Activated naive CD4-positive, alpha-beta T cell (primary cell): Measurements from ENCODE around the gene CDKL2.

Experiments
- DNase-seq, 4 experiments: peaks; one replicate each; lab custom pipeline; 2025; lab: John Stamatoyannopoulos, UW

Gene CDKL2

GRCh38 chr4:75639124-75639695, 8.9 kb upstream of the CDKL2 start:
- DNase-seq = no peak

DNA sequence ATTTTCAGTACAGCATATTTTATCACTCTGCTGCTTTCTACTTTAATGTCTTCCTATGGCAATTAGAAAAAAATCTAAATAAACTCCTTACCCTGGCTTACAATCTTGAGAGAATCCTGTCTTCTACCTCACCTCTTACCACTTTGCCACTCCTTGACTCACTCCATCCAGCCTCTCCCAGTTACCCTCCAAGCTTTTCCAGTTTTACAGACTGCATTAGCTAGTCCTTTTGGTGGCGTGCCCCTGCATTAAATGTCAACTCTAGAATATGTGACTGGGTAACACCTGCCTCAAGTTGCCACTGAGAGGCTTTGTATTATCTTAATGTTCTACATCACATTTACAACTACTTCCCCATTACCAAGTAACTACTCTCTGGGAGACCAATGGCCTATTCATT, 7.5 kb upstream of the CDKL2 start:
- DNase-seq = no peak

DNA sequence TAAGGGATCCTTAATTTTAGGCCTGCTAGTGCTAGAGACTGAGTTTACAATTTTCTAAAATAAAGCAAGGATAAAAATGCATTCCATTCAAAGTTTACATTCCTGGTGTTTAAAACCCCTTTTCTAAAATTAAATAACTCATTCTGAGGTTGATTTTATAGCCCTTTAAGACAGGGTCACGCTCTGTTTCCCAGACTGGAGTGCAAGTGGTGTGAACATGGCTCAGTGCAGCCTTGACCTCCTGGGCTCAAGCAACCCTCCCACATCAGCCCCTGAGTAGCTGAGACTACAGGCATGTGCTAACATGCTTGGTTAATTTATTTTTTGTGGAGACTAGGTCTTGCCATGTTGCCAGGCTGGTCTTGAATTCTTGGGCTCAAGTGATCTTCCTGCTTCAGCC, 6.8 kb upstream of the CDKL2 start:
- no peak for DNase-seq

- no peak for DNase-seq
These were observed 4.6 kb upstream of the CDKL2 start for GRCh38 chr4:75634951-75635350.

- DNase-seq = no peak
These were observed 4.0 kb upstream of the CDKL2 start for GRCh38 chr4:75634281-75634680.

DNA sequence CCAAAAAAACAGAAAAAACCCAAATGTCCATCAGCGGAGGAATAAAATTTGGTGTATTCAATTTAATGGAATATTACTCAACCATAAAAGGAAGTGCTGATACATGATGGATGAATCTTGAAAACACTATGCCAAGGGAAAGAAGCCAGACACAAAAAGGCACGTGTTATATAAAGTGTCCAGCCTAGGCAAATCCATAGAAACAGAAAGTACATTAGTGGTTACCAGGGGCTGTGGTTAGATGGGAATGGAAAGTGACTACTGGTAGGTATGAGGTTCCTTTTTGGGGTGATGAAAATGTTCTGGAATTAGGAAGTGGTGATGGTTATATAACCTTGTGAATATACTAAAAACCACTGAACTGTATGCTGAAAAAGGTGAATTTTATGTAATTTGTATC, 3.5 kb upstream of the CDKL2 start:
- no peak for DNase-seq

- DNase-seq = no peak
These were observed 605 bp upstream of the CDKL2 start for GRCh38 chr4:75630937-75631329.

GRCh38 chr4:75629239-75629638, 1.1 kb downstream of the CDKL2 start:
- DNase-seq = no peak

- no peak for DNase-seq
These were observed 7.3 kb downstream of the CDKL2 start for GRCh38 chr4:75623026-75623425.

GRCh38 chr4:75621715-75622114, 8.6 kb downstream of the CDKL2 start:
- no peak for DNase-seq

GRCh38 chr4:75612306-75612705, 18.0 kb downstream of the CDKL2 start:
- DNase-seq = no peak

DNA sequence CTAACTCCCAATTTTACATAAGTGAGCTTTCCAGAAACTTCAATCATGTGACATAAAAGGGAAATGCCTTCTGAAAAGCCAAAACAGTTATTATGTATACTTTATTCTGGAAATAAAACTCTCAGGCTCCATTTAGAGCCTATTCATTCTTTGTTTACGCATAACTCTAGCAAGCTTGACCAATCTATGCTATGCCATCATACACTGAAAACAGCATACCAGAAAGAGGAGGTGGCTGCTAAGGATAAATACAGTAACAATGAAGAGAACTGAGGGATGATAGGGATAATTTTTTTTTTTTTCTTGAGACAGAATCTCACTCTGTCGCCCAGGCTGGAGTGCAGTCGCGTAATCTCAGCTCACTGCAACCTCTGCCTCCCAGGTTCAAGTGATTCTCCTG, 24.4 kb downstream of the CDKL2 start:
- DNase-seq = no peak

GRCh38 chr4:75599647-75600046, 30.7 kb downstream of the CDKL2 start:
- DNase-seq = no peak

- DNase-seq = no peak
These were observed 31.9 kb downstream of the CDKL2 start for GRCh38 chr4:75598390-75598789.

- DNase-seq = no peak
These were observed 34.3 kb downstream of the CDKL2 start for GRCh38 chr4:75596061-75596460.

- no peak for DNase-seq
These were observed 36.9 kb downstream of the CDKL2 start for GRCh38 chr4:75593393-75593792.

GRCh38 chr4:75584067-75584466, 46.3 kb downstream of the CDKL2 start:
- no peak for DNase-seq

DNA sequence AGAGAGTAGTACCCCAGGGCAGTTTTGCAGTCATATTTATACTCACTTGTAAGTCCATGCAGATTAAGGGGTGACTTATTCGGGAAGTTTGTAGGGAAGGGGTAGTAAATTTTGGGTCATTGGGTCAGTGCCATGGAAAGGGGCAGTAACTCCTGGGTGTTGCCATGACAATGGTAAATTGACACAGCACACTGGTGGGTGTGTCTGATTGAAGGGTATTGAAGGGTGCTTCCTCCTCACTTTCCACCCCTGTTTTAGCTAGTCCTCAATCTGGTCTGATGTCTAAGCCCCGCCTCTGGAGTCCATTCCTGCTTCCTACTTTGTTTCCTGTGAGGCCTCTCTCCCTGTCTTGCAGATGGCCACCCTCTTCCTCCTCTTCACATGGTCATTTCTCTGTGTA, 62.6 kb downstream of the CDKL2 start:
- no peak for DNase-seq

DNA sequence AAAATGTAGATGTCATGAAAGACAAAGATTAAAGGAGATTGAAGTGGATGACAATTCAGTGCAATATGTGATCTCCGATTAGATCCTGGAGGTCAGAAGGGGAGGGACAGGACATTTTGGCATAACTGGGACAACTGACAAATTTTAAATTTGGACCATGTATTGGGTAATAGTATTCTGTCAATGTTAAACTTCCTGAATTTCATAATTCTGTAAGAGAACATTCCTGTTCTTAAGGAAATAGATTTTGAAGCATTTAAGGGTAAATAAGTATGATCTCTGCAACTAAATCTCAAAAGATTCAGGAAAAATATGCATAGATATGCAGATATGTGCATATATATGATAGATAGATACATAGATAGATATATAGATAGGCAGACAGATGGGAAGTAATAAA, 63.4 kb downstream of the CDKL2 start:
- DNase-seq = no peak

DNA sequence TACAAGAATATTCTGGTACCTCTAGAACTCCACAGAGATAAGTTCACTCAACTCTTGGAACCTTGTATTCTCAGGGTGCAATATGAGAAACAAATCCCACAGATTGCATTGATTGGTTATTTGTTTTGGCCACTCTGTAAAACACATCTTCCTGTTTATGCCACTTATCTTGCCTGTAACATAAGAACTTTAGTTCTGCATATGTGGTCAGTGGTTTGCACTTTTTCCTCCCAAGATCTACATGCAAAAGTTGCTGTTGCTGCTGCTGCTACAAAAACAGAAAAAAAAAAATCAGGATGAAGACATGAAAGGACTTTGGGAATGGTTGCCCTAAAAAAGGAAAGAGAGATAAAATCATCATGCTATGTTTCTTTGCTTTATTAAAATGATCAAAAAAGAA, 64.8 kb downstream of the CDKL2 start:
- DNase-seq = no peak

DNA sequence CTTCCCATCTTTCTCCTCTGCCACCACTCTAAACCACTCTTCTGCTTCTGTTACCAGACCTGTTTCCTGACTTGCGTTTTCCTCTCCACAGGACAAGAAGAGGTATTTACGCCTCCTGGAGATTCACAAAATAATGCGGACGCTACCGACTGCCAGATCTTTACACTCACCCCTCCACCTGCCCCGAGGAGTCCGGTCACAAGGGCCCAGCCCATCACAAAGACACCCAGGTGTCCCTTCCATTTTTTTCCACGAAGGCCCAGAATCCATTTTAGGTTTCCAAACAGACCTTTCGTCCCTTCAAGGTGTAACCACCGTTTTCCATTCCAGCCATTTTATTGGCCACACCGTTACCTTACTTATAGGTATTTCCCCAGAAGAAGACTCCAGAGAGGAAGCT, 66.3 kb downstream of the CDKL2 start:
- DNase-seq = no peak

GRCh38 chr4:75561789-75562188, 68.5 kb downstream of the CDKL2 start:
- DNase-seq = no peak

GRCh38 chr4:75557696-75558095, 72.6 kb downstream of the CDKL2 start:
- DNase-seq = no peak

- no peak for DNase-seq
These were observed 74.8 kb downstream of the CDKL2 start, which contains the start of gene ODAPH for GRCh38 chr4:75555294-75556164. ODAPH (plus strand) TSS chr4:75556066; CDS start chr4:75556083, 17 bp downstream.
